Epithelial cell of proximal tubule (primary cell): ENCODE data around the gene FAM163B. TPM values are rescaled to one million over a fixed set of nuclear protein-coding genes. Genes with fewer than 3 reads are reported as not detected.

Experiments used
- DNase-seq: peaks from one replicate; pipeline ENCODE4 v3.0.0-alpha.2; 2011; ENCODE audit warnings: low read depth
- H3K4me3 ChIP-seq: 2 replicates; pipeline ENCODE4 v1.5.1; 2011; ENCODE audit warnings: low read depth, mild to moderate bottlenecking, low read length
- total RNA-seq: library from RNA; depleted of rRNA; stranded (reverse); fragments of >200 nt; gene quantifications from 2 replicates; pipeline ENCODE4 v1.2.3, GENCODE V29; 2015
- TF ChIP-seq, protein P1 (sequence below): conservative IDR thresholded peaks from 2 replicates; pipeline ENCODE4 v1.5.1; 2012; ENCODE audit warnings: low read depth, mild to moderate bottlenecking, low read length

Gene FAM163B
- total RNA-seq, 1 donor from 2014 or later: not detected

DNA sequence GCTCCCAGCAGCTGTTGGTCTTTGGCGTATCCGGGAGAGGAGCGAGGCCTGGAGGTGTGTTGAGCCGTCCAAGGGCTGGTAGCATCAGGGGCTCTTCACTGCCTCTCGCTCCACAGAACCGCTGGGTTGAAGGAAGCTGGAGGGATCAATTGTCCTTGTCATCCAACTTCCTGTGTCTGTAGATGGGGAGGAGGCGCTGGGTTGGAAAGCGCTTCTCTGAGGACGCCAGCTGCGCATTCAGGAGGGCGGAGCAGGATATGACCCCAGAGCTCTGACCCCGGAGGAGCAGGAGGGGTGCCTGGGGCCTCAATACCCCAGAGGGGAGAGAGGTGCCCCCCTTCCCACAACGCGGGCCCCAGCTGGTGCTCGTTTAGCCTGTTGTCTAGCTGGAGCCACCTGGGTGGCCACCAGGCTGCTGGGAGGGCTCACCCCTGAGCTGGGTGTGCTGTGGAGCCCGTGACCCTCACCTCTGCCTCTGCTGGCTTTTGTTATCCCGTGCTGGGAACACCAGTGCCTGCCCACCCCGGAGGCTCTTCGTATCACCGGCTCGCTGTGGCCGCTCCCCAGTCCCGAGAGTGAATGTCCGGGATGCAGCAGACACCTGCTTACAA, 25.0 kb upstream of the FAM163B start:
- TF ChIP-seq, protein P1, sequence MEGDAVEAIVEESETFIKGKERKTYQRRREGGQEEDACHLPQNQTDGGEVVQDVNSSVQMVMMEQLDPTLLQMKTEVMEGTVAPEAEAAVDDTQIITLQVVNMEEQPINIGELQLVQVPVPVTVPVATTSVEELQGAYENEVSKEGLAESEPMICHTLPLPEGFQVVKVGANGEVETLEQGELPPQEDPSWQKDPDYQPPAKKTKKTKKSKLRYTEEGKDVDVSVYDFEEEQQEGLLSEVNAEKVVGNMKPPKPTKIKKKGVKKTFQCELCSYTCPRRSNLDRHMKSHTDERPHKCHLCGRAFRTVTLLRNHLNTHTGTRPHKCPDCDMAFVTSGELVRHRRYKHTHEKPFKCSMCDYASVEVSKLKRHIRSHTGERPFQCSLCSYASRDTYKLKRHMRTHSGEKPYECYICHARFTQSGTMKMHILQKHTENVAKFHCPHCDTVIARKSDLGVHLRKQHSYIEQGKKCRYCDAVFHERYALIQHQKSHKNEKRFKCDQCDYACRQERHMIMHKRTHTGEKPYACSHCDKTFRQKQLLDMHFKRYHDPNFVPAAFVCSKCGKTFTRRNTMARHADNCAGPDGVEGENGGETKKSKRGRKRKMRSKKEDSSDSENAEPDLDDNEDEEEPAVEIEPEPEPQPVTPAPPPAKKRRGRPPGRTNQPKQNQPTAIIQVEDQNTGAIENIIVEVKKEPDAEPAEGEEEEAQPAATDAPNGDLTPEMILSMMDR: no peak
- DNase-seq: no peak
- H3K4me3 ChIP-seq: no peak overlapping the region

DNA sequence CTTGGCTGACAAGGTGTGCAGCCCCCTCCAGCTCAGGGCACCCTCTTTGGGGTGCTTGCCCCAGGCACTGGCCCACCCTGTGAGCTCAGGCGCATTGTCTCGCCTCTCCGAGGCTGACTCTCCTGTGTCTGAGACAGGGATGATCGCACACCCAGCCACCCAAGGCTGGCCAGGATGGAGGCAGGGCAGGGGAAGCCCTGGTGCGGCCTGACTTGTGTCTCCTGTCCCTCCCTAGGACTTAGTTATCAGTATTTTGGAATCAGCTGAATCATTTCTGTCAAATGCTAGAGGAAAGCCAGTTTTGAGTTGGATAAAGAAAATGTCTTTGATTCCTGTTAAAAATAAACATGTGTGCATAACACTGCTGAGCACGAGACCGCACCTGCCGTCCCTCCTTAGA, 24.5 kb upstream of the FAM163B start:
- TF ChIP-seq, protein P1: no peak
- no peak overlapping the region for H3K4me3 ChIP-seq
- DNase-seq: no peak

DNA sequence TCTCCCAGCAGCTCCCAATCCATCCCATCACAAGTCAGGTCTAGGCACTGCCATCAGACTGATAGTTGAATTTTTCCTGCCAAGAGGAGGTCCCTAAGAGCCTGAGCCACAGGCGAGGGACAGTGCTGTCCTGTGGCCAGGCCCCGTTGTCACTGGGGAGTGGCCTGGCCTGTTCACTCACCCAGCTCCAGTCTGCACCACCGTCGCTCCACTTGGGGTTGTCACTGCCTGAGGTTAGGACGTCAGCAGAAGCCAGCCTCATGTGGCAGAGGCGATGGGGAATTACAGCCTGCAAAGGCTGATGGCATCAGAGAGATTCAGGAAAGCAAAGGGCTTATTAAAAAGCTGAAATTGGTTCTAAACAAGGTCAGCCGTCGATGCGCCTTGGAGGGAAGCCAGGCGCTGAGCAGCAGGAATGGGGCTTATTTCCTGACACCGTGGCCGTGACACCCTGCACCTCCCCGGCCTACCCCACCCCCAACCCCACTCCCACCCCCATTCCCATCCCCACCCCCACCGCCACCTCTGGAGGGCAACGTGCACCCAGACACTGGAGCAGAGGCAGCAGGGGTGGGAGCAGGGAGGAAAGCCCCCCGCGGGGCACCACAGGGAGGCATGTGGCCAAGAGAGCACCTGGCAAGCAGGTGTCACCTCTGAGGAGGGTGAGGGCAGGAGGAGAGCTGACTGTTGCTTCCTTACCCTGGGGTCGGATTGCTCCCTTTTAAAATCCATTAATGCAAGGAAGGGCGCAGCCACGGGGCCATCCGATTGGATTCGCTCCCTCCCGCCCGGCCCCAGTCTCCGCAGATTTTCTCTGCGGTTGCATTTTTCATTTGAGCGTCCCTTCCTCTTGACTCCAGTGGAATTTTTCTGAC, 23.9 kb upstream of the FAM163B start:
- no peak overlapping the region for H3K4me3 ChIP-seq
- no peak for DNase-seq
- TF ChIP-seq, protein P1: no peak

DNA sequence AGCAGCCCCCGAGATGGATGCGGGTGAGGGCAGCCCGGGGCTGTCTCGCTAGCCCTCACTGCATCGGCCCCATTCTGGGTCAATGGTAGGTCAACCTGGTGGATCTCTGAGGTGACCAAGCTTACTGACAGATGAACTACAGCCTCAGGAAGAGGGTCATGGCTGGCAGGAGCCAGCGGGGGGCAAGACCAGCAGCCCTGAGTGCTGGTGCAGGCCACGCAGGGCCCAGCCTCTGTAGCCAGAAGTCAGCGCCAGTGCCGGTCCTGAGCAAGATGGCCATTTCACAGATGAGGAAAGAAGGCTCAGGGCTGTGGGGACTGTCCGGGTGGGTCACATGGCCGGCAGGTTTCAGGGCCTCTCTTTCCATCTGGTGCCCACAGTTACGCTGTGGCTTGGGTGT, 21.9 kb upstream of the FAM163B start:
- no peak overlapping the region for H3K4me3 ChIP-seq
- DNase-seq: no peak
- TF ChIP-seq, protein P1: no peak

DNA sequence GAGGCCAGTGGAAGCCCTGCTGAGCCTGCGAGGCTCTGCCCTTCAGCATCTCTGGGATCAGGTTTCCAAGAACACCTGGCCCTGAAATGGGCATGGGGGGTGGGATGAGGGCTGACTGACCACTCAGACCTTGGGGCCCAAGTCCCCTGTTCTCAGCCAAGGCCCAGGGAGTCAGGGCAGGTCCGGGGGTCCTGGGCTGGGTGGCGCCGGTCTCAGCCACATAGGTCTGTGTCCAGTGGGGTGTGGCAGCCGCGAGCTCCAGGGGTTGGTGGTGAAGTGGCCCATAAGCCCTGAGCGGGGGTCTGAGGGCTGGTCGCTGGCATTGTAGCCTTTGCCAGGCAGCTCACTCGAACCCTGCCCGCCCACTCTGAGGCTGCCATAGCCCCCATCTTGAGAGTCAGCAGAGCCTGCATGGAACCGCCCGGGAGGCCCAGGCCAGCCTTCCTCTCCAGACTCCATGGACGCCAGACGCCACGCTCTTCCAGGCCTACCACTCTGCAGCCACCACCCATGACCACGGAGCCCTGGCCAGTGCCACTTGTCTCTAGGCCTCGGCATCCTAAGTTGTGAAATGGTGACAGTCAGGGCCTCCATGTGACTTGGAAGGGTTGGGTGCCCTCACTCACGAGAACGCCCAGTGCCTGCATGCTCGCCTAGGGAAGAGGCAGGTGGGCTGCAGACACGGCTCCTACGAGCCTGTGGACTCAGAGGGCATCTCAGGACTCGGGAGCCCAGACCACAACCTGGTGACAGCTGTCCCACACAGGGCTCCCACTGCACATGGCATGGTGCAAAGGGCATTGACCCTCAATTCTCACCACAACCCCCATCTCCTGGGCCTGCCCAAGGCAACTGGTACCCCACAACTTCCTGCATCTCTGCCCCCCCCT, 20.3 kb upstream of the FAM163B start:
- TF ChIP-seq, protein P1: no peak
- no peak overlapping the region for H3K4me3 ChIP-seq
- no peak for DNase-seq

DNA sequence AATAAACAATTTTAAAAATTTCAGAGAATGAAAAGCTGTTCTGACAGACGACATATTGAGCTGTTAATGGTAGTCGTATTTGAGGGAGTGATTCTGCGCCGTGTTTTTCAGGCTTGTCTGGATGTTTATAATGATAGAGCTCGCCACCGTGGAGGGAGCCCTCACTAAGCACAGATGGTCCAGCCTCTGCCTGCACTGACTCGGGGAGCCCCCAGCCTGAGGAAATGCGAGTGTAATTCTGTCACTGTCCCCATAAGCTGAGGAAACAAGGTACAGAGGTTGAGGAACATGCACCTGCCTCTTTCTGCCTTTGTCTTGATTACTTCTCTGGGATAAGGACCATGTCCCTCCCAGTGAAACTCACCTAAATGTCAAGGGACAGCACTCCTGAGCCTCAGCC, 19.6 kb upstream of the FAM163B start:
- no peak for DNase-seq
- H3K4me3 ChIP-seq: no peak overlapping the region
- TF ChIP-seq, protein P1: no peak
